DOHH2 (cell line): ENCODE measurements around the gene ZNFX1.

Experiments
- H3F3A ChIP-seq: fragments of 200-600 bp; sonication (generic), shearing (Covaris generic); 2 replicates; pipeline ENCODE4 v1.6.0; 2016; ENCODE audit warnings: antibody characterized with exemption, mild to moderate bottlenecking; ENCODE audit not compliant: control insufficient read depth, insufficient read depth
- H3K27ac ChIP-seq: fragments of 200-600 bp; sonication (generic); 2 replicates; pipeline ENCODE4 v1.5.1; 2014; ENCODE audit warnings: low read depth, mild to moderate bottlenecking, low read length, moderate library complexity
- H3K27me3 ChIP-seq: fragments of 200-600 bp; sonication (generic); 2 replicates; pipeline ENCODE4 v1.6.1; 2014; ENCODE audit warnings: mild to moderate bottlenecking, low read length, mixed read lengths; ENCODE audit not compliant: control insufficient read depth
- H3K36me3 ChIP-seq: fragments of 200-600 bp; sonication (generic); 2 replicates; pipeline ENCODE4 v1.6.1; 2014; ENCODE audit warnings: mild to moderate bottlenecking, low read length, moderate library complexity, mixed read lengths; ENCODE audit not compliant: control insufficient read depth
- H3K4me1 ChIP-seq: fragments of 200-600 bp; sonication (generic); 2 replicates; pipeline ENCODE4 v1.6.1; 2014; ENCODE audit warnings: mild to moderate bottlenecking, low read length, mixed read lengths; ENCODE audit not compliant: control insufficient read depth
- H3K4me2 ChIP-seq: fragments of 200-600 bp; sonication (generic); 2 replicates; pipeline ENCODE4 v1.6.0; 2014; ENCODE audit warnings: mild to moderate bottlenecking, low read length, moderate library complexity
- H3K4me3 ChIP-seq: fragments of 200-600 bp; sonication (generic); 2 replicates; pipeline ENCODE4 v1.5.1; 2014; ENCODE audit warnings: mild to moderate bottlenecking, low read length, mixed read lengths
- H3K79me2 ChIP-seq: fragments of 200-600 bp; sonication (generic); 2 replicates; pipeline ENCODE4 v1.6.1; 2014; ENCODE audit warnings: mild to moderate bottlenecking, low read length, mixed read lengths; ENCODE audit not compliant: control insufficient read depth
- H3K9me2 ChIP-seq: fragments of 200-600 bp; sonication (generic); replicated peaks from 2 replicates; pipeline ENCODE4 v1.6.1; 2014; ENCODE audit warnings: mild to moderate bottlenecking, low read length, mixed read lengths; ENCODE audit not compliant: control insufficient read depth
- H3K9me3 ChIP-seq: fragments of 200-600 bp; sonication (generic); 2 replicates; pipeline ENCODE4 v1.6.1; 2014; ENCODE audit warnings: antibody characterized with exemption, low read length, mixed read lengths; ENCODE audit not compliant: control insufficient read depth, insufficient read depth
- H4K20me1 ChIP-seq: fragments of 200-600 bp; sonication (generic); 2 replicates; pipeline ENCODE4 v1.6.0; 2014; ENCODE audit warnings: low read depth, mild to moderate bottlenecking, antibody characterized with exemption, low read length, moderate library complexity; ENCODE audit not compliant: control insufficient read depth, insufficient read depth
- EZH2phosphoT487 ChIP-seq: fragments of 200-600 bp; sonication (generic); IDR thresholded peaks from 2 replicates; pipeline ENCODE4 v1.6.1; 2017; ENCODE audit warnings: borderline replicate concordance, mild to moderate bottlenecking, antibody characterized with exemption, low read length, moderate library complexity, mixed read lengths
- TF ChIP-seq, protein P1 (sequence below): fragments of 200-600 bp; sonication (generic); IDR thresholded peaks from one replicate; pipeline ENCODE4 v1.5.1; 2014; ENCODE audit warnings: antibody characterized with exemption, mild to moderate bottlenecking, low read depth, low read length; ENCODE audit not compliant: poor library complexity, severe bottlenecking

ZNFX1 gene

DNA sequence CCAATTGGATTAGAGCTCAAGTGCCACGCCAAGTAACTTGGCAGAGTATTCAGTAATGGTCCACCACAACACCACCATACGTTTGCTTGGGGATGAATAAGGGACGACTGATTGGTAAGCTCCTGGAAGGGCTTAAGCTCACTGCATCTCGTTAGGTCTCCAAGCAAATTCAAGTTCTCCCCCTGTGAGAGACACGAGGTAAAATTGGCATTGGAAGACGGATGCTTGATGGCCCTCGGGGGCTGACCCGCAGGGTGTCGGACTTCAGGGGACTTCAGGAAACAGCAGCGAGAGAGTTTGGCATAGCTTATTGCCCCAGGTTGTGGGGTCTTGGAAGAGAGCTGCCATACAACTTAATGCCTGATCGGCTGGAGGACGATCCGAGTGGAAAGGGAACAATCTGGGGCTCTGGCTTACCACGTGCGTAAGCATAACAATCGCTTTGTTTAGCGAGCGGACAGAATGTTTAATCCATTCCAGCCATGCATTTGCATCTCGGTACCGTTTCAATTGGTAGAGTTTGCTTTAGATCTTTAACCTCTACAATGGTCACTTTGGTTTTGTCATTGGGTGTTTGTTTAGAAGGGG, 4.8 kb upstream of the ZNFX1 start:
- peak overlapping the region; percentile 96 for H3K4me2 ChIP-seq
- peaks cover 91% of the 10 kb centered on the region for H3F3A ChIP-seq
- peaks cover 77% of the 10 kb centered on the region for H3K4me1 ChIP-seq
- peaks cover 95% of the 10 kb centered on the region for H3K79me2 ChIP-seq
- peaks cover 93% of the 10 kb centered on the region for H3K36me3 ChIP-seq
- H3K27me3 ChIP-seq, result no peaks in the 10 kb centered on the region
- peaks cover 82% of the 10 kb centered on the region for H4K20me1 ChIP-seq
- peaks cover 3% of the 10 kb centered on the region; the same call in 1 of the 2 replicates for H3K9me3 ChIP-seq
- peak overlapping the region; percentile 87; the same call in 1 of the 2 replicates for H3K27ac ChIP-seq
- TF ChIP-seq, protein P1, sequence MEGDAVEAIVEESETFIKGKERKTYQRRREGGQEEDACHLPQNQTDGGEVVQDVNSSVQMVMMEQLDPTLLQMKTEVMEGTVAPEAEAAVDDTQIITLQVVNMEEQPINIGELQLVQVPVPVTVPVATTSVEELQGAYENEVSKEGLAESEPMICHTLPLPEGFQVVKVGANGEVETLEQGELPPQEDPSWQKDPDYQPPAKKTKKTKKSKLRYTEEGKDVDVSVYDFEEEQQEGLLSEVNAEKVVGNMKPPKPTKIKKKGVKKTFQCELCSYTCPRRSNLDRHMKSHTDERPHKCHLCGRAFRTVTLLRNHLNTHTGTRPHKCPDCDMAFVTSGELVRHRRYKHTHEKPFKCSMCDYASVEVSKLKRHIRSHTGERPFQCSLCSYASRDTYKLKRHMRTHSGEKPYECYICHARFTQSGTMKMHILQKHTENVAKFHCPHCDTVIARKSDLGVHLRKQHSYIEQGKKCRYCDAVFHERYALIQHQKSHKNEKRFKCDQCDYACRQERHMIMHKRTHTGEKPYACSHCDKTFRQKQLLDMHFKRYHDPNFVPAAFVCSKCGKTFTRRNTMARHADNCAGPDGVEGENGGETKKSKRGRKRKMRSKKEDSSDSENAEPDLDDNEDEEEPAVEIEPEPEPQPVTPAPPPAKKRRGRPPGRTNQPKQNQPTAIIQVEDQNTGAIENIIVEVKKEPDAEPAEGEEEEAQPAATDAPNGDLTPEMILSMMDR, result no peak
- TF ChIP-seq EZH2phosphoT487, result no peak
- H3K9me2 ChIP-seq, result no peaks in the 10 kb centered on the region
- peak overlapping the region; percentile 94 for H3K4me3 ChIP-seq

DNA sequence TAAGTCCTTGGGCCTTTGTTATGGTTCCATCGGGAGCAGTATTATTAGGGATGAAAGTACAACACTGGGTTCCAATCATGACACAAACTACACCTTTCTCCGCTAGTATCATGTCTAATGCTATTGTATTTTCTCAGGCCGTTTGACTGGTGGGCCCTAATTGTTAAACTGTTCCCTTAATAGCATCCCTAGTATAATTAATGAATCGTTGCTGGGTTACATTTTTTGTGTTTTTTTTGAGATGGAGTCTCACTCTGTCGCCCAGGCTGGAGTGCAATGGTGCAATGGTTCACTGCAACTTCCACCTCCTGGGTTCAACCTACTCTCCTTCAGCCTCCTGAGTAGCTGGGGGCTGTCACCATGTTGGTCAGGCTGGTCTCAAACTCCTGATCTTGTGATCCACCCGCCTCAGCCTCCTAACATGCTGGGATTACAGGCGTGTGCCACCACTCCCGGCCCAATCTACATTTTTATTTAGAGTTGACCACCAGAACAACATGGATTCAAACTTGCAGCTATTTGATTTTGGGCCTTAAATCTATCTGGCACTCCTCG, 4.1 kb upstream of the ZNFX1 start:
- peaks cover 3% of the 10 kb centered on the region; the same call in 1 of the 2 replicates for H3K9me3 ChIP-seq
- H3K4me1 ChIP-seq, result peaks cover 71% of the 10 kb centered on the region
- TF ChIP-seq, protein P1, result no peak
- no peaks in the 10 kb centered on the region for H3K9me2 ChIP-seq
- H3K4me2 ChIP-seq, result peak overlapping the region; percentile 96
- H3K27me3 ChIP-seq, result no peaks in the 10 kb centered on the region
- peak overlapping the region; percentile 94 for H3K4me3 ChIP-seq
- peaks cover 85% of the 10 kb centered on the region for H3F3A ChIP-seq
- H4K20me1 ChIP-seq, result peaks cover 76% of the 10 kb centered on the region
- H3K36me3 ChIP-seq, result peaks cover 90% of the 10 kb centered on the region
- H3K79me2 ChIP-seq, result peaks cover 95% of the 10 kb centered on the region
- peak overlapping the region; percentile 87 for H3K27ac ChIP-seq

DNA sequence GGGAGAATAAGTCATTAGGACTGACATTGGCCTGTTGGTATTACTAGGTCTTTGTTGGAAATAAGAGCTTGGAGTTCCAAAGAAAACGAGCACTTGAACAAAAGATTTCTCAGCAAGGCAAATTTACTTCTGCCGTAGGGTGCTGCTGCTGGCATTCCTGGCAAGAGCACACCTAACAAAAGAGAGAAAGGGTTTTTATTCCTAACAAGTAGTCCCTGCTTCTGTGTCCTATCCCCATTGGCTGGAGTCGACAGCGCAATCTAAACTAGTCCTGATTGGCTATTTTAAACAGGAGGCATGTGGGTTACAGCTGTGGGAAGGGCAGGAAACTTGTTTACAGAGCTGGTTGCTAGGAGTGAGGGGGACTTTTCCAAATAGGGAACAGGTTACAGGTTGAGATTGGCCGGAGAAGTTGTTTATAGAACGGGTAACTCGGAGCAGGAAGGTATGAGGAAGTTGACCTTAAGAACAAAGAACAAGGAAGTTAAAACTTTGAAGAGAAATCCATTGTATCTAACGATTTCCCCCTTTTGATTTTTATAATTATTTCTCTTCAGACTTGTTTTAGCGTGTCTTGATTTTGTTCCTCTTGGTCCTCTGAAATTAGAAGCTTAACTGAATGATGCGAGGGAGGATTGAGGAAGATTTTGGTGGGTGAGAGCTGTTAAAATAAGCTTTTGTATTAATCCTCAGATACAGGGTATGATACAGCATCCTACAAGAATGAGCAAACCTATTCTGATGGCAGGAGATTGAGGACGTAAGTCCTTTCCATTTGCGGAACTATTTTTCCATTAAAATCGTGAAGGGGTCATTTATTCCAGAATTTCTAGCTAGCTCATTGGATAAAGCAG, 3.4 kb upstream of the ZNFX1 start:
- H3F3A ChIP-seq, result peaks cover 82% of the 10 kb centered on the region
- H3K4me1 ChIP-seq, result peaks cover 71% of the 10 kb centered on the region
- H3K36me3 ChIP-seq, result peaks cover 83% of the 10 kb centered on the region
- TF ChIP-seq EZH2phosphoT487, result no peak
- TF ChIP-seq, protein P1, result no peak
- peak overlapping the region; percentile 94 for H3K4me3 ChIP-seq
- peaks cover 95% of the 10 kb centered on the region for H3K79me2 ChIP-seq
- H3K27me3 ChIP-seq, result no peaks in the 10 kb centered on the region
- peak overlapping the region; percentile 96 for H3K4me2 ChIP-seq
- H4K20me1 ChIP-seq, result peaks cover 69% of the 10 kb centered on the region
- H3K9me3 ChIP-seq, result peaks cover 3% of the 10 kb centered on the region; the same call in 1 of the 2 replicates
- no peaks in the 10 kb centered on the region for H3K9me2 ChIP-seq
- peak overlapping the region; percentile 87 for H3K27ac ChIP-seq
